GM12865 (cell line): ENCODE data around the gene CGNL1.

ENCODE experiments used
- DNase-seq: peaks from one replicate; pipeline ENCODE4 v3.0.0; 2010; ENCODE audit warnings: low read depth
- H3K4me3 ChIP-seq: 2 replicates; pipeline ENCODE4 v1.5.1; 2011; ENCODE audit warnings: mild to moderate bottlenecking, low read depth, low read length, control low read depth
- TF ChIP-seq, protein P1 (sequence below): IDR thresholded peaks from 2 replicates; pipeline ENCODE4 v1.5.1; 2011; ENCODE audit warnings: low read length, control low read depth, low read depth, inconsistent platforms; ENCODE audit not compliant: insufficient read depth; ENCODE audit errors: missing control alignments

CGNL1 gene

DNA sequence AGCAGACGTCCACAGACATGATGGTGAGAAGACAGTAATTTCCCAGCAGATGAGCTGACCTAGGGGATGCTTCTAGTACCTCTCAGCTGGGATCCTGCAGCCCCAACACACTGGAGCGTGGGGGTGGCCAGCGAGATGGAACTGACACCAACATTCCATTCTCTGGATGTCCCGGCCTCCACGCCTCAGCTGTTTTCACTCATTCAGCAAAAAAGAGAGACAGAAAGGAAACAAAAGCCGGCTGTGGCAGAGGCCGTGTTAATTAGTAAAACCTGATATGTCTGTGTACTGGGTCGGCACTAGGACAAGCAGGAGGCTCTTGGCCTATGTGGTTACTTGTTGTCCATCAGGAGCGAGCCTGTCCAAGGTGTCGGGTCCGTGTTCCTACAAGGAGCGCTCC is 132.8 kb downstream of the CGNL1 start:
- no peak overlapping the region for H3K4me3 ChIP-seq
- TF ChIP-seq, protein P1, sequence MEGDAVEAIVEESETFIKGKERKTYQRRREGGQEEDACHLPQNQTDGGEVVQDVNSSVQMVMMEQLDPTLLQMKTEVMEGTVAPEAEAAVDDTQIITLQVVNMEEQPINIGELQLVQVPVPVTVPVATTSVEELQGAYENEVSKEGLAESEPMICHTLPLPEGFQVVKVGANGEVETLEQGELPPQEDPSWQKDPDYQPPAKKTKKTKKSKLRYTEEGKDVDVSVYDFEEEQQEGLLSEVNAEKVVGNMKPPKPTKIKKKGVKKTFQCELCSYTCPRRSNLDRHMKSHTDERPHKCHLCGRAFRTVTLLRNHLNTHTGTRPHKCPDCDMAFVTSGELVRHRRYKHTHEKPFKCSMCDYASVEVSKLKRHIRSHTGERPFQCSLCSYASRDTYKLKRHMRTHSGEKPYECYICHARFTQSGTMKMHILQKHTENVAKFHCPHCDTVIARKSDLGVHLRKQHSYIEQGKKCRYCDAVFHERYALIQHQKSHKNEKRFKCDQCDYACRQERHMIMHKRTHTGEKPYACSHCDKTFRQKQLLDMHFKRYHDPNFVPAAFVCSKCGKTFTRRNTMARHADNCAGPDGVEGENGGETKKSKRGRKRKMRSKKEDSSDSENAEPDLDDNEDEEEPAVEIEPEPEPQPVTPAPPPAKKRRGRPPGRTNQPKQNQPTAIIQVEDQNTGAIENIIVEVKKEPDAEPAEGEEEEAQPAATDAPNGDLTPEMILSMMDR = no peak
- DNase-seq = no peak

DNA sequence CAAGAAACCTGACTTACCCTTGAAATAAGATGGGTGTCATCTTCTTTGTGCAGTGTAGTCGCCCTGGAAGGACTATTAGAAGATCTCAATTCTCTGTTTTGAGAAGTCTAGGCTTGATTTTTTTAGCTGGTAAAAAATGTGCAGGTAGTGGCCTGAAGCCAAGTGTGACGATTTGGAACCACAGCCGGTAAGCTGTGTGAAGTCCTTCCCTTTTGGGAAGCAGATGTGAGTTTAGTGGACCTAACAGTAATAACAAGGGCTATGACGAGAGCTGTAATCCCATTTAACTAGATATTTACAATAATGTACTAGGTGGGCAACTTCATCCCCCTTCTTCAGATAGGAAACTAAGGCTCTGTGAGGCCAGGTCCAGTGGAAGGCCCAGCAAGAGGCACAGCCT is 133.7 kb downstream of the CGNL1 start:
- TF ChIP-seq, protein P1 = no peak
- no peak overlapping the region for H3K4me3 ChIP-seq
- no peak for DNase-seq

DNA sequence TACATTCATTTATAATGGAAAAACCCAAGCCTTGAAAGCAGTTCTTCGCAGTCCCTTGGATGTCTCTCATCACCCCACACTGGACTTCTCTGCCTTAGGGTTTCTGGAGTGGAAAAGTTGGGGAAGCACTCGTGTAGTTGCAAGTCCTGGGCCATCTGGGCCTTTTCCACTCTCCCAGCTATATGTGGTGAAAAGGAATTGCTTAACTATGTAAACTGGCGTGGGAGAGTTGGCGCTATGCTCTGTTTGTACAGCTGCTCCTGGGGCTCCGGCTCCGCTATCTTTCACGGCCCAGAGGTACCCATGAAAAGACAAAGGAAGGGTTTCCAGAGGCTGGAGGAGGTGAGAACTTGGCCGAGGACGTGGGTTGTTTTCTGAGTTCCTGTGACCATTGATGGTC is 134.3 kb downstream of the CGNL1 start:
- TF ChIP-seq, protein P1 = no peak
- H3K4me3 ChIP-seq = no peak overlapping the region
- no peak for DNase-seq

DNA sequence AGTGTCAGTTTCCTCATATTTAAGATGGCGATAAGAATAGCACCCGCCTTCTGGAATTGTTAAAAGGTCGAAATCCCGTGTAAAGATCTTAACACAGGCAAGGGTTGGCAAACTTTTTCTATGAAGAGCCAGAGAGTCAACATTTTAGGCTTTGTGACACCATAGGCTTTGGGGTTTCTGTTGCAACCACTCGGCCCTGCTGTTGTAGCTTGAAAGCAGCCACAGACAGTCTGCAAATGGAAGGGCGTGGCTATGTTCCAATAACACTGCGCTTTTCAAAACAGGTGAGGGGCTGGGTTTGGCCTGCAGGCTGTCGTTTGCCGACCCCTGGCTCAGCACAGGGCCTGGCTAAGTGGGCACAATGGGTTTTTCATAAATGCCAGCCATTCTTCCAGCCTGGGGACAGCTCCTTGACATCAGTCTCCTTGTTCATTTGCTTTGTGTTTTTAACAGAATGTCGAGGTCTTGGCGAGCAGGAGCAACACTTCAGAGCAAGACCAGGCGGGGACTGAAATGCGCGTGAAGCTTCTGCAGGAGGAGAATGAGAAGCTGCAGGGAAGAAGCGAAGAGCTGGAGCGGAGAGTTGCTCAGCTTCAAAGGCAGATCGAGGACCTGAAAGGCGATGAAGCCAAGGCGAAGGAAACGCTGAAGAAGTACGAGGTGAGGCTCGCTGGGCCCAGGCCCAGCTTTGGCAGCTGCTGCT is 140.2 kb downstream of the CGNL1 start:
- no peak overlapping the region for H3K4me3 ChIP-seq
- no peak for DNase-seq
- TF ChIP-seq, protein P1 = no peak

DNA sequence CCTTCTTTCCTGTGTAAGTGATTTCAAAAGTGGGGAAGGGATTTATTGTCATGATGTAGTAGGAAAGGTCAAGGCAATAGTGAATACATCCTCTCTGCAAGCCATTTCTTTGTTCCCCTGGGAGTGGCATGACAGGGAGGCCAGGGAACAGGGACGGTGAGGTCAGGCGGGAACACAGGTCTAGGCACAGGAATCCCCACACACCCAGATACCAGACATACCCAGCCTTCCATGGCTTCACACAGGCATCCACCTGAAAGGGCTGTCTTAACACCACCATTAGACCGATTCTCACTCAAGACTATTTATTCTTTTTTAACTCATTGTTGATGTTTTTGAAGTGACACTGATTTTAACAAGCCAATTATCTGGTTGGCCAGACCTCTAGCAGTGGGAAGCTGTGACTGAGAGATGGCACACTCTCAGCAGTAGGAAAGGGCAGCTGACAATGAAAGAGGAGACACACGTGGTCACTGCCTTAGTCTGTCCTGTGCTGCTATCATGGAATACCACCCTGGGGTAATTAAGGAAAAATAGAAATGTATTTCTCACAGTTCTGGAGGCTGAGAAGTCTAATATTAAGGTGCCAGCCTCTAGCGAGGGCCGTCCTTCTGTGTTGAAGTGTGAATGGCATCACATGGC is 140.8 kb downstream of the CGNL1 start:
- no peak overlapping the region for H3K4me3 ChIP-seq
- DNase-seq = no peak
- TF ChIP-seq, protein P1 = no peak

DNA sequence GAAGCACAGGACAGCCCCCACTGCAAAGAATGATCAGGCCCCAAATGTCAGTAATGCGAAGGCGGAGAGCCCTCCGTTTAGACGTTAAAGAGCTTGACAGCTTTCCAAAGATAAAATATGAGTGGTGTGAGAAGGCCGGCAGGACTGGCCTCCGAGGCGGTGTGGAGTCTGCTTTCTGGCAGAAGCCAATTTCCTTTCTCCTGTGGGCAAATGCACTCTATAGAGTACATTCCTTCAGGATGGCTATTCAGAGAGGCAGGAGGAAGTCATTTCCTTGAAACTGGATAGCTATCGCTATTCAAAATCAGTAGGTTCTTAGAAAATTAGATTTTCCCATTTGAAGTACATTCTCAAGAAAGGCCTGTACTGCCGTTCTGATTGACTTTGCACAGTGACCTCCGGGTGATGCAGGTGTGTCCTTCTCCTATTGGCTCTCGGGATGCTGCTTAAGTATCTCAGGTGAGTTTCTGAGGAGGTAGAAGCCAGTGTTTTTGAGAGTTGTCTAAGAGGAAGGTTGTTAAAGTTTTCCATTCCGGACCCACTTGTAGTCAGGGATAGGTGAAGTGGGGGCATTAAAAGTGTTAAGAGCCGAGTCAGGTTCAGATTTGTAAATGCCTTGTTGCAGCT is 142.6 kb downstream of the CGNL1 start:
- TF ChIP-seq, protein P1 = no peak
- DNase-seq = no peak
- no peak overlapping the region for H3K4me3 ChIP-seq
